Esophagus muscularis mucosa (tissue), 4 donors: Measurements from ENCODE around the gene FHDC1. TPM values are rescaled to one million over a fixed set of nuclear protein-coding genes. Genes with fewer than 3 reads are reported as not detected.

Experiments used
- DNase-seq: peaks from one replicate; pipeline ENCODE4 v3.0.0-alpha.2; 2017; ENCODE audit errors: extremely low spot score
- H3K27ac ChIP-seq, 4 donors: fragments of 200-600 bp; sonication (generic); replicated peaks in 1 of 4; 1 replicate in 3 of 4; 2 replicates in 1 of 4; pipeline ENCODE4 v1.5.1; 2016 to 2019; ENCODE audit warnings: mild to moderate bottlenecking in 1 of 4
- H3K27me3 ChIP-seq, 4 donors: fragments of 200-600 bp; sonication (generic); one replicate each; pipeline versions ENCODE4 v1.5.1 to v1.6.0; 2016 to 2019
- H3K36me3 ChIP-seq, 4 donors: fragments of 200-600 bp; sonication (generic); one replicate each; pipeline ENCODE4 v1.5.1; 2016 to 2019
- H3K4me1 ChIP-seq, 4 donors: fragments of 200-600 bp; sonication (generic); one replicate each; pipeline ENCODE4 v1.5.1; 2016 to 2019
- H3K4me3 ChIP-seq, 4 donors: fragments of 200-600 bp; sonication (generic); 1 replicate in 2 of 4; 2 replicates in 2 of 4; pipeline ENCODE4 v1.5.1; 2016 to 2019; ENCODE audit warnings: mild to moderate bottlenecking in 4 of 4, moderate library complexity in 1 of 4
- H3K9me3 ChIP-seq, 4 donors: fragments of 200-600 bp; sonication (generic); 1 replicate in 3 of 4; 2 replicates in 1 of 4; pipeline ENCODE4 v1.5.1; 2016 to 2019
- CTCF ChIP-seq, 3 experiments: fragments of 200-600 bp in 2 of 3; fragments of 450-650 bp in 1 of 3; sonication (generic) in 2 of 3; IDR thresholded peaks; one replicate each; pipeline ENCODE4 v1.5.1; 2017 to 2019; ENCODE audit warnings: antibody characterized with exemption in 3 of 3, mild to moderate bottlenecking in 2 of 3, moderate library complexity in 1 of 3
- EP300 ChIP-seq: sonication (generic); formaldehyde crosslinking; IDR thresholded peaks from one replicate; pipeline ENCODE4 v1.6.1; 2017; ENCODE audit warnings: antibody characterized with exemption
- POLR2A ChIP-seq: fragments of 450-650 bp; IDR thresholded peaks from one replicate; pipeline ENCODE4 v1.6.1; 2017; ENCODE audit warnings: antibody characterized with exemption, moderate library complexity, mild to moderate bottlenecking, low read depth
- POLR2AphosphoS5 ChIP-seq, 2 donors: sonication (generic); formaldehyde crosslinking; IDR thresholded peaks; one replicate each; pipeline ENCODE4 v1.6.1; 2017; ENCODE audit warnings: antibody characterized with exemption in 2 of 2
- WGBS: methylation state at CpG from one replicate; pipeline ENCODE4 v1.1.5; 2018; 5-methylcytosine and 5-hydroxymethylcytosine counted together
- intact Hi-C: fragments of 100-400 bp; cut with DNase I; formaldehyde crosslinking; loops from one replicate; pipeline ENCODE4 v1.15.1; 2023
- total RNA-seq, 4 donors: library from RNA; depleted of rRNA; stranded (reverse); fragments of >200 nt; gene quantifications; one replicate each; pipeline versions ENCODE4 v1.1.0 to v1.2.1, GENCODE V29; 2016

Gene FHDC1
- total RNA-seq, 4 donors from 2014 or later, result 0.83 to 2.1 (median 1.6) TPM

GRCh38 chr4:152979731-152980330 lies 43.7 kb downstream of the FHDC1 start:
- Histone ChIP-seq H3K4me1 (no peaks in the 10 kb centered on the region), H3K9me3 (no peaks in the 10 kb centered on the region), H3K4me3 (no peak overlapping the region), H3K27ac (no peak overlapping the region), H3K36me3 (no peaks in the 10 kb centered on the region), H3K27me3 (no peaks in the 10 kb centered on the region)
- WGBS, result 95% methylated on average over 6 of the region's 10 CpGs
- no peak for TF ChIP-seq EP300
- TF ChIP-seq POLR2AphosphoS5 (IDR thresholded peaks at IDR 0.05), result no peak
- TF ChIP-seq CTCF (IDR thresholded peaks at IDR 0.05), result no peak
- TF ChIP-seq POLR2A, result no peak
- no peak for DNase-seq
- intact Hi-C loops, result no loop called here

DNA sequence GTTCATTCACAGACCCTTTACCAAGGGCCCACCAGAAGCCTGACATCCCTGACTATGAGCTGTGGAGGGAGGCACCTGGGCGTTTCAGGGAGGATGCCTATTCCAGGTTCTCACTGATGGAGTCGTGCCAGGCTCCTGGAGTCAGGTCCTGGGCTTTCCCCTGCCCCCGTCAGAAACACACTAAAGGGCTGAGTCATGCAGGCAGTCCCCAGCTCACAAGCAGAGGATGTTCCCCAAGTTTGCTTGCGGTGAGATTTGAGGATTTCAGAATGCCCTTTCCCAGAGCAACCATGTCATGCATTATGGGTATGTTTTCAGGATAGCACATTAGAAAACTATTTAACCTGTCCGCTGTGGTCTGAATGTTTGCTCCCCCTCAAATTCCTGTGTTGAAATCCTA lies 45.2 kb downstream of the FHDC1 start:
- no peak for TF ChIP-seq CTCF (IDR thresholded peaks at IDR 0.05)
- no peak for TF ChIP-seq POLR2AphosphoS5 (IDR thresholded peaks at IDR 0.05)
- no peak for TF ChIP-seq POLR2A
- TF ChIP-seq EP300, result no peak
- Histone ChIP-seq H3K27me3 (no peaks in the 10 kb centered on the region), H3K4me1 (no peaks in the 10 kb centered on the region), H3K36me3 (no peaks in the 10 kb centered on the region), H3K27ac (no peak overlapping the region), H3K9me3 (no peaks in the 10 kb centered on the region), H3K4me3 (no peak overlapping the region)
- no peak for DNase-seq
- 95% methylated on average over 2 of the region's 5 CpGs for WGBS
- intact Hi-C loops, result no loop called here

GRCh38 chr4:152981842-152982241 lies 45.7 kb downstream of the FHDC1 start:
- Histone ChIP-seq H3K4me1 (no peaks in the 10 kb centered on the region), H3K36me3 (no peaks in the 10 kb centered on the region), H3K4me3 (no peak overlapping the region), H3K9me3 (no peaks in the 10 kb centered on the region), H3K27me3 (no peaks in the 10 kb centered on the region), H3K27ac (no peak overlapping the region)
- WGBS, result 90% methylated on average over 4 of the region's 4 CpGs
- no peak for TF ChIP-seq POLR2AphosphoS5 (IDR thresholded peaks at IDR 0.05)
- no peak for TF ChIP-seq CTCF (IDR thresholded peaks at IDR 0.05)
- no peak for TF ChIP-seq EP300
- TF ChIP-seq POLR2A, result no peak
- intact Hi-C loops, result no loop called here
- DNase-seq, result no peak

- WGBS, result 56% methylated on average over 6 of the region's 7 CpGs
- TF ChIP-seq EP300 (no peak), CTCF (IDR thresholded peaks at IDR 0.05) (no peak), POLR2AphosphoS5 (IDR thresholded peaks at IDR 0.05) (no peak), POLR2A (no peak)
Observed at GRCh38 chr4:152983221-152983620, 47.1 kb downstream of the FHDC1 start.

GRCh38 chr4:152983774-152984411 lies 47.8 kb downstream of the FHDC1 start:
- TF ChIP-seq POLR2AphosphoS5 (IDR thresholded peaks at IDR 0.05), result no peak
- TF ChIP-seq CTCF (IDR thresholded peaks at IDR 0.05), result no peak
- TF ChIP-seq EP300, result no peak
- no peak for TF ChIP-seq POLR2A
- Histone ChIP-seq H3K27ac (no peak overlapping the region), H3K36me3 (no peaks in the 10 kb centered on the region), H3K4me3 (no peak overlapping the region), H3K9me3 (no peaks in the 10 kb centered on the region), H3K4me1 (no peaks in the 10 kb centered on the region), H3K27me3 (no peaks in the 10 kb centered on the region)
- intact Hi-C loops, result no loop called here
- WGBS, result 75% methylated on average over 6 of the region's 6 CpGs
- no peak for DNase-seq

More at GRCh38 chr4:152983221-152983620, 47.1 kb downstream of the FHDC1 start:
- Histone ChIP-seq H3K9me3 (no peaks in the 10 kb centered on the region), H3K4me1 (no peaks in the 10 kb centered on the region), H3K27ac (no peak overlapping the region), H3K27me3 (no peaks in the 10 kb centered on the region), H3K36me3 (no peaks in the 10 kb centered on the region), H3K4me3 (no peak overlapping the region)
- no peak for DNase-seq
- intact Hi-C loops, result no loop called here
